ENCODE measurements around the gene SGF29. TPM values are rescaled to one million over a fixed set of nuclear protein-coding genes. Genes with fewer than 3 reads are reported as not detected.

Gene SGF29
- polyA plus RNA-seq, 1 donor (not counting 4 experiments of a cell fraction or from before 2014, with no cell fraction given), result 3.0 TPM

DNA sequence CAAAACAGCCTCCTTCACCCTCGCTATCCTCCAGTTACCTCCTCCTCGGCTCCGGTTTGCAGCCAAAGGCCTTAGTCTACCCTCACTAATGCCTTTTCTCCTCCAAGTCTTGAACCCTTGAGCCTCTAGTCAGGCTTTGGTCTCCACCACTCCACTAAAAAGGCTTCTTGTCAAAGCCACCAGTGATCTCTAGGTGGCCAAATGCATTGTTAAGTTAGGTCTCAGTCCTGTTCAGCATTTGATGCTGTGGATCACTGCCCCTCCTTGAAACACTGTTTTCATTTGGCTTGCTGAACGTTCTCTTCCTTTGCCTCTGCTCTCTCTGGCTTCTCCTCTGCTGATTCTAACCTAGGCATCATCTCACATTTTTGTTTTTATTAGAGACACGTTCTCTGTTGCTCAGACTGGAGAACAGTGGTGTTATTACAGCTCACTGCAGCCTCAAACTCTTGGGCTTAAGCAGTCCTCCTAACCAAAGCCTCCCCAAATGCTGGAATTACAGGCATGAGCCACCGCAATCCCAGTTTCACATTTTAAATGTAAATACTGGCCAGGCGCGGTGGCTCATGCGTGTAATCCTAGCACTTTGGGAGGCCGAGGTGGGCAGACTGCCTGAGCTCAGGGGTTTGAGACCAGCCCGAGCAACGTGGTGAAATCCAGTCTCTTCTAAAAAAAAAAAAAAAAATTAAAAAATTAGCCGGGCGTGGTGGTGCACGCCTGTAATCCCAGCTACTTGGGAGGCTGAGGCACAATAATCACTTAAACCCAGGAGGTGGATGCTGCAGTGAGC, 1.1 kb downstream of the SGF29 start:
- dilution Hi-C loops (cut with MboI; ENCODE audit: extremely low pct_ligation_motif_present, low sequenced_read_pairs), result no loop called here
- peak overlapping the region; percentile 0 for H3K27ac ChIP-seq (ENCODE audit: control insufficient read depth, insufficient read depth, low read length)
- H3K9ac ChIP-seq (ENCODE audit: control insufficient read depth, extremely low read depth, insufficient read depth, low read length), result peak overlapping the region; percentile 45

DNA sequence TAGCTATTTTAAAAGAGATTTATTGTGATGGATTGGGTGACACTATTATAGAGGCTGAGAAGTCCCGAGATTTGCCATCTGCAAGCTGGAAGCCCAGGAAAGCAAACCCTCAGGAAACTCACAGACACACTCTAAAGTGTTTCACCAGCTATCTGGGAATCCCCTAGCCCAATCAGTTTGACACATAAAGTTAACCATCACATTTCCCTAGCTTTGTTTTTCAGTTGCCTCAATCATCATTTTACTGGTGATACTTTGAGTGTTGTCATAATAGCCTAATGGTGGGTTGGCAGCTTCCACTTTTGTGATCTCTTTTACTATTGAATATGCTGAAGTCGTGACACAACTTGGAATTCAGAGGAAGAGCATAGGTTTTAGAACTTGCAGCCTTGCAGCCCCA, 1.8 kb downstream of the SGF29 start:
- dilution Hi-C loops (cut with MboI; ENCODE audit: extremely low pct_ligation_motif_present, low sequenced_read_pairs), result no loop called here
- Histone ChIP-seq H3K27ac (ENCODE audit: control insufficient read depth, insufficient read depth, low read length) (no peak overlapping the region), H3K79me2 (ENCODE audit: control insufficient read depth, insufficient read depth, low read length) (peaks cover 8% of the 10 kb centered on the region), H3K27me3 (ENCODE audit: control insufficient read depth, extremely low read depth, insufficient read depth, low read length) (no peaks in the 10 kb centered on the region), H3K9ac (ENCODE audit: control insufficient read depth, extremely low read depth, insufficient read depth, low read length) (no peak overlapping the region), H3K9me3 (ENCODE audit: control insufficient read depth, low read depth, low read length) (no peaks in the 10 kb centered on the region), H3K4me3 (ENCODE audit: control insufficient read depth in 2 of 3, extremely low read depth in 1 of 3, insufficient read depth in 2 of 3, low read depth in 1 of 3, low read length in 3 of 3) (no peak overlapping the region), H2AFZ (ENCODE audit: control insufficient read depth, low read length) (no peak overlapping the region), H3K4me1 (ENCODE audit: control insufficient read depth, extremely low read depth, insufficient read depth, low read length) (no peaks in the 10 kb centered on the region), H3K4me2 (ENCODE audit: control insufficient read depth, extremely low read depth, insufficient read depth, low read depth, low read length) (no peak overlapping the region), H3K36me3 (ENCODE audit: control insufficient read depth in 2 of 2, extremely low read depth in 1 of 2, insufficient read depth in 2 of 2, low read length in 2 of 2) (no peaks in the 10 kb centered on the region), H3K9me1 (ENCODE audit: control insufficient read depth, extremely low read depth, insufficient read depth, low read length) (no peaks in the 10 kb centered on the region), H4K20me1 (ENCODE audit: control insufficient read depth, extremely low read depth, insufficient read depth, low read length) (no peaks in the 10 kb centered on the region)
- FAIRE-seq, result no peak
- DNase-seq (ENCODE audit: low read depth, low spot score), result no peak
- no peak for TF ChIP-seq EZH2 (IDR thresholded peaks at IDR 0.05; ENCODE audit: low read length)
- TF ChIP-seq, protein P1, sequence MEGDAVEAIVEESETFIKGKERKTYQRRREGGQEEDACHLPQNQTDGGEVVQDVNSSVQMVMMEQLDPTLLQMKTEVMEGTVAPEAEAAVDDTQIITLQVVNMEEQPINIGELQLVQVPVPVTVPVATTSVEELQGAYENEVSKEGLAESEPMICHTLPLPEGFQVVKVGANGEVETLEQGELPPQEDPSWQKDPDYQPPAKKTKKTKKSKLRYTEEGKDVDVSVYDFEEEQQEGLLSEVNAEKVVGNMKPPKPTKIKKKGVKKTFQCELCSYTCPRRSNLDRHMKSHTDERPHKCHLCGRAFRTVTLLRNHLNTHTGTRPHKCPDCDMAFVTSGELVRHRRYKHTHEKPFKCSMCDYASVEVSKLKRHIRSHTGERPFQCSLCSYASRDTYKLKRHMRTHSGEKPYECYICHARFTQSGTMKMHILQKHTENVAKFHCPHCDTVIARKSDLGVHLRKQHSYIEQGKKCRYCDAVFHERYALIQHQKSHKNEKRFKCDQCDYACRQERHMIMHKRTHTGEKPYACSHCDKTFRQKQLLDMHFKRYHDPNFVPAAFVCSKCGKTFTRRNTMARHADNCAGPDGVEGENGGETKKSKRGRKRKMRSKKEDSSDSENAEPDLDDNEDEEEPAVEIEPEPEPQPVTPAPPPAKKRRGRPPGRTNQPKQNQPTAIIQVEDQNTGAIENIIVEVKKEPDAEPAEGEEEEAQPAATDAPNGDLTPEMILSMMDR (optimal IDR thresholded peaks at IDR 0.05 in 1 of 3, IDR thresholded peaks at IDR 0.05 in 1 of 3, conservative IDR thresholded peaks at IDR 0.05 in 1 of 3; ENCODE audit: extremely low read depth in 1 of 3, insufficient read depth in 2 of 3, low read length in 3 of 3), result no peak

More for the DNA sequence above, 1.1 kb downstream of the SGF29 start:
- DNase-seq (ENCODE audit: low read depth, low spot score) (no peak), FAIRE-seq (no peak)
- H4K20me1 ChIP-seq (ENCODE audit: control insufficient read depth, extremely low read depth, insufficient read depth, low read length), result no peaks in the 10 kb centered on the region
- no peaks in the 10 kb centered on the region for H3K9me1 ChIP-seq (ENCODE audit: control insufficient read depth, extremely low read depth, insufficient read depth, low read length)
- peak overlapping the region; percentile 53 to 63 (median 62) for H3K4me3 ChIP-seq (ENCODE audit: control insufficient read depth in 2 of 3, extremely low read depth in 1 of 3, insufficient read depth in 2 of 3, low read depth in 1 of 3, low read length in 3 of 3)
- peaks cover 8% of the 10 kb centered on the region for H3K79me2 ChIP-seq (ENCODE audit: control insufficient read depth, insufficient read depth, low read length)
- H3K4me1 ChIP-seq (ENCODE audit: control insufficient read depth, extremely low read depth, insufficient read depth, low read length), result no peaks in the 10 kb centered on the region
- peak overlapping the region; percentile 63 for H2AFZ ChIP-seq (ENCODE audit: control insufficient read depth, low read length)
- H3K27me3 ChIP-seq (ENCODE audit: control insufficient read depth, extremely low read depth, insufficient read depth, low read length), result no peaks in the 10 kb centered on the region
- H3K9me3 ChIP-seq (ENCODE audit: control insufficient read depth, low read depth, low read length), result no peaks in the 10 kb centered on the region
- no peaks in the 10 kb centered on the region for H3K36me3 ChIP-seq (ENCODE audit: control insufficient read depth in 2 of 2, extremely low read depth in 1 of 2, insufficient read depth in 2 of 2, low read length in 2 of 2)
- TF ChIP-seq, protein P1 (optimal IDR thresholded peaks at IDR 0.05 in 1 of 3, IDR thresholded peaks at IDR 0.05 in 1 of 3, conservative IDR thresholded peaks at IDR 0.05 in 1 of 3; ENCODE audit: extremely low read depth in 1 of 3, insufficient read depth in 2 of 3, low read length in 3 of 3), result no peak
- TF ChIP-seq EZH2 (IDR thresholded peaks at IDR 0.05; ENCODE audit: low read length), result no peak
- peak overlapping the region; percentile 68 for H3K4me2 ChIP-seq (ENCODE audit: control insufficient read depth, extremely low read depth, insufficient read depth, low read depth, low read length)
